ENCODE results near the gene CASR.

DNA sequence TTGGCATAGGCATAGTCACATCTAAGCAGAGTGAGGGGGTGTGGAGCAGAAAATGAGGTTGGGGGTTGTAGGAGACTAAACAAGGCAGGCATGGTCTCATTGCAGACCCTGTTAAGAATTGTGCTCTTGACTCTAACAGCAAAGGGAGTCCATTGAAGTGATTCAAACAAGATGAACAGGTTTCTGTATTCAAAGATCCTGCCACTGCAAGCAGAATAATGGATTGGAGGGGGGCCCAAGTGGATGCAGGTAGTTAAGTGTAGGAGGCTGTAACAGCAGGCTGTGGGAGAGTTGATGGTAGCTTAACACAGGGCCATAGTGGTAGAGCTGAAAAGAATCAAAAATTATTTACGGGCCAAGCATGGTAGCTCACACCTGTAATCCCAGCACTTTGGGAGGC lies 34.4 kb downstream of the CASR start:
- TF ChIP-seq, protein P1, sequence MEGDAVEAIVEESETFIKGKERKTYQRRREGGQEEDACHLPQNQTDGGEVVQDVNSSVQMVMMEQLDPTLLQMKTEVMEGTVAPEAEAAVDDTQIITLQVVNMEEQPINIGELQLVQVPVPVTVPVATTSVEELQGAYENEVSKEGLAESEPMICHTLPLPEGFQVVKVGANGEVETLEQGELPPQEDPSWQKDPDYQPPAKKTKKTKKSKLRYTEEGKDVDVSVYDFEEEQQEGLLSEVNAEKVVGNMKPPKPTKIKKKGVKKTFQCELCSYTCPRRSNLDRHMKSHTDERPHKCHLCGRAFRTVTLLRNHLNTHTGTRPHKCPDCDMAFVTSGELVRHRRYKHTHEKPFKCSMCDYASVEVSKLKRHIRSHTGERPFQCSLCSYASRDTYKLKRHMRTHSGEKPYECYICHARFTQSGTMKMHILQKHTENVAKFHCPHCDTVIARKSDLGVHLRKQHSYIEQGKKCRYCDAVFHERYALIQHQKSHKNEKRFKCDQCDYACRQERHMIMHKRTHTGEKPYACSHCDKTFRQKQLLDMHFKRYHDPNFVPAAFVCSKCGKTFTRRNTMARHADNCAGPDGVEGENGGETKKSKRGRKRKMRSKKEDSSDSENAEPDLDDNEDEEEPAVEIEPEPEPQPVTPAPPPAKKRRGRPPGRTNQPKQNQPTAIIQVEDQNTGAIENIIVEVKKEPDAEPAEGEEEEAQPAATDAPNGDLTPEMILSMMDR (IDR thresholded peaks at IDR 0.05), result no peak
- TF ChIP-seq POLR2A (IDR thresholded peaks at IDR 0.05), result no peak

Data from heart left ventricle (tissue), 13 donors.